Heart right ventricle (tissue), 16 donors: ENCODE data around the gene ANKRD62. TPM values are rescaled to one million over a fixed set of nuclear protein-coding genes. Genes with fewer than 3 reads are reported as not detected.
A peak's percentile ranks its signal among the peaks of the same experiment; 100 is the strongest.

Experiments
- ATAC-seq, 8 donors: fragments of 200-7000 bp; cut with Tn5 transposase; one replicate each; pipeline ENCODE4 v1.9.1; 2020; ENCODE audit warnings: mild to moderate bottlenecking in 8 of 8, moderate library complexity in 8 of 8, moderate number of reproducible peaks in 1 of 8
- DNase-seq, 2 donors: peaks; one replicate each; pipeline ENCODE4 v3.0.0-alpha.2; 2020
- H3K27ac ChIP-seq, 10 donors: fragments of 200-600 bp; sonication (generic) in 2 of 10; one replicate each; pipeline versions ENCODE4 v1.5.0 to v1.8.0; 2020 to 2022; ENCODE audit warnings: mild to moderate bottlenecking in 3 of 10
- H3K27me3 ChIP-seq, 7 donors: fragments of 200-600 bp; one replicate each; pipeline ENCODE4 v1.8.0; 2021 to 2022; ENCODE audit warnings: mild to moderate bottlenecking in 2 of 7
- H3K36me3 ChIP-seq, 9 donors: fragments of 200-600 bp; sonication (generic) in 1 of 9; one replicate each; pipeline versions ENCODE4 v1.5.0 to v1.8.0; 2020 to 2022; ENCODE audit warnings: mild to moderate bottlenecking in 2 of 9
- H3K4me1 ChIP-seq, 9 donors: fragments of 200-600 bp; sonication (generic) in 1 of 9; one replicate each; pipeline versions ENCODE4 v1.5.0 to v1.8.0; 2020 to 2022; ENCODE audit warnings: mild to moderate bottlenecking in 4 of 9
- H3K4me3 ChIP-seq, 10 donors: fragments of 200-600 bp; sonication (generic) in 2 of 10; one replicate each; pipeline versions ENCODE4 v1.5.0 to v1.8.0; 2020 to 2022; ENCODE audit warnings: mild to moderate bottlenecking in 7 of 10, moderate library complexity in 2 of 10
- H3K9me3 ChIP-seq, 11 donors: fragments of 200-600 bp in 10 of 11; sonication (generic) in 2 of 11; one replicate each; pipeline versions ENCODE4 v1.5.0 to v1.8.0; 2013 to 2022; ENCODE audit warnings: mild to moderate bottlenecking in 2 of 11, control low read depth in 1 of 11, moderate library complexity in 1 of 11
- CTCF ChIP-seq, 9 donors: fragments of 200-600 bp; sonication (generic) in 2 of 9; IDR thresholded peaks; one replicate each; pipeline versions ENCODE4 v1.5.0 to v1.8.0; 2021 to 2022; ENCODE audit warnings: antibody characterized with exemption in 9 of 9, mild to moderate bottlenecking in 5 of 9, moderate library complexity in 1 of 9
- WGBS, 2 donors: extraction: QIAGEN DNeasy Blood & Tissue Kit; methylation state at CpG; one replicate each; pipeline ENCODE4 v1.1.7; 2013; ENCODE audit warnings: inconsistent platforms in 1 of 2; 5-methylcytosine and 5-hydroxymethylcytosine counted together
- intact Hi-C, 10 donors: fragments of 100-400 bp; cut with DNase I; formaldehyde crosslinking; loops; one replicate each; pipeline versions ENCODE4 v1.11.1 to v1.14.2; 2022
- polyA plus RNA-seq, 2 donors: library from polyadenylated mRNA; stranded (reverse); fragments of 200-250 nt; gene quantifications; one replicate each; pipeline ENCODE4 v1.2.3, GENCODE V29; 2013
- total RNA-seq, 10 donors: library from RNA; stranded (reverse); fragmentation: NEBNext Ultra II Directional in 3 of 10; extraction: Animal tissue kit (Norgen Biotek cat#: 25700) in 3 of 10; gene quantifications; one replicate each; pipeline versions ENCODE4 v1.2.1 to v1.2.4, GENCODE V29; 2021 to 2023
- donor health status: Arrhythmogenic right ventricular cardiomyopathy.
- donor health status: ischemic (EF 13 %, LVEDD 7.1; RV severe dilation, severe dysfunction).
- donor health status: healthy with polysubstance abuse.
- donor health status: DM: no; HTN: yes; CAD: no.
- donor health status: DM: no; HTN: no; CAD: no.
- donor health status: ischemic (EF 25% LVEDD 6.9; RV normal size, moderate dysfunction).
- donor health status: ischemic (EF 25% LVEDD 5.7; RV mildly dilated, moderate dysfunction).
- donor health status: healthy.
- donor health status: DM: yes; HTN: yes; CAD: no.
- donor health status: Ischemic cardiomyopathy.
- donor health status: ischemic (EF 35%, LVEDD 5.7; RV mildly dilated, moderate dysfunction).
- donor health status: nonischemic (EF 11% LVEDD 7.7; RV severe dilation, severe dysfunction).
- donor health status: DM: yes; HTN: yes; CAD: no.
- donor health status: PGD.
- donor health status: ischemic (EF 29% LVEDD 5.4; RV normal size, mild dysfunction).
- donor health status: nonischemic (EF 23%, LVEDD 6.1; RV moderate dilation, normal function).

ANKRD62 gene
- total and polyA plus RNA-seq, 12 donors = not detected

DNA sequence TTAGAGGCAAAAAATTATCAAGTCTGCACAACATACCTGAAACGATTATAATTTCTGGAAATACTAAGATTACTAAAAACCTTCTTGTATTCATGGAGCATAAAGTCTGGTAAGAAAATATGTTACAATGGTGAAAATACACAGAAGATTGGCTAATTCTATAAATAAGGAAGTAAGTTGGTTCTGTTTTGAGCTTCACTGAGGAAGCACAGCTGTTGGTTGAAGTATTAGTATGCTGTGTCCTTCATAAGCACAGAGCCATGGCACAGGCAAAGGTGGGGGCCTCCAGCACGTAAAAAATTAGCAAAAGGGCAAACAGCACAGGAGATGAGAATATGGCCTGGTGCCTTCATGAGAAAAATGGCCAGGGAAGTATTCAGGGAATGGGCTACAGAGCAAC is 40.4 kb upstream of the ANKRD62 start:
- peaks cover 0 to 37% (median 0%) of the 10 kb centered on the region in 9 donors for H3K4me1 ChIP-seq
- no peaks in the 10 kb centered on the region for H3K9me3 ChIP-seq
- H3K27me3 ChIP-seq = no peaks in the 10 kb centered on the region
- no peak for TF ChIP-seq CTCF (IDR thresholded peaks at IDR 0.05)
- peak in 2 of 8 donors; percentile 28 to 33 for ATAC-seq
- intact Hi-C loops = no loop called here
- 50 to 51% methylated on average over 2 of the region's 2 CpGs for WGBS, 2 donors
- H3K4me3 ChIP-seq = no peak overlapping the region
- H3K36me3 ChIP-seq = no peaks in the 10 kb centered on the region
- DNase-seq = no peak
- H3K27ac ChIP-seq = no peak overlapping the region

- WGBS, 2 donors = 69 to 81% methylated on average over 14 of the region's 14 CpGs
- Histone ChIP-seq H3K27me3 (no peaks in the 10 kb centered on the region), H3K36me3 (no peaks in the 10 kb centered on the region), H3K4me3 (no peak overlapping the region), H3K4me1 (peaks cover 0 to 14% (median 0%) of the 10 kb centered on the region in 9 donors), H3K27ac (peak overlapping the region in 1 of 10 donors; percentile 15), H3K9me3 (no peaks in the 10 kb centered on the region)
- intact Hi-C loops = no loop called here
- ATAC-seq (peak in 6 of 8 donors; percentile 12 to 61 (median 38)), DNase-seq (no peak)
- no peak for TF ChIP-seq CTCF (IDR thresholded peaks at IDR 0.05)
These were observed 37.4 kb upstream of the ANKRD62 start for GRCh38 chr18:12056034-12056883.

- no peak for TF ChIP-seq CTCF (IDR thresholded peaks at IDR 0.05)
- Histone ChIP-seq H3K36me3 (no peaks in the 10 kb centered on the region), H3K9me3 (no peaks in the 10 kb centered on the region), H3K4me3 (no peak overlapping the region), H3K27ac (no peak overlapping the region), H3K27me3 (no peaks in the 10 kb centered on the region), H3K4me1 (peaks cover 0 to 14% (median 0%) of the 10 kb centered on the region in 9 donors)
- 81 to 90% methylated on average over 14 of the region's 14 CpGs for WGBS, 2 donors
- ATAC-seq (peak in 2 of 8 donors; percentile 24 to 28), DNase-seq (no peak)
- intact Hi-C loops = no loop called here
These were observed 36.7 kb upstream of the ANKRD62 start for GRCh38 chr18:12056884-12057402.

DNA sequence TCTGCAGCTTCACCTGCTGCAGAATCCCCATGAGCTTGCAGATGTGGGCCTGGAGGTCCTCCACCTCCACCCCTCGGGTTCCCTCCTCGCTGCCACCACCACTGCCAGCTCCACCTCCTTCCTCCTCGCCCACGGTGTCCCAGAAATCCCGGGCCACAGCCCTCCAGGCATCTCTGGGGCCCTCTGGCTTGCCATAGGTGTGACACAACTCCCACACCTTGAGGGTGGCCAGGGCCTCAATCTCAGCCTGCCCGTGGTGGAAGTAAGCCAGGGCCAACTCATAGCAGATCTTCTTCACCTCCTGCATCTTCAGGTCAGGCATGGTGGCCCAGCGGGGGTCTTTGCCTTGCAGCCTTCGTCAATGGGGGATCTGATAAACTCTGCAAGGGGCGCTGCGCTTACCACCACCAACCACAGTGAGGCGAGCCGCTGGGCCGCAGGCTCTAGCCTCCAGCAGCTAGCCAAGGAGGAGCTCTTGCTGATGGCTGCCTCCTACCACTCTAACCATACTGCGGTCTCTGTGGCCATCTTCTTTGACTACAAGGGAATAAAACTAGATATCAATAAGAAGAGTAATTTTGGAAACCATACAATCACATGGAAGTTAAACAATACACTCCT is 36.1 kb upstream of the ANKRD62 start:
- ATAC-seq = no peak
- 73 to 82% methylated on average over 14 of the region's 14 CpGs for WGBS, 2 donors
- H3K4me1 ChIP-seq = peaks cover 0 to 14% (median 0%) of the 10 kb centered on the region in 9 donors
- no peaks in the 10 kb centered on the region for H3K36me3 ChIP-seq
- no peak overlapping the region for H3K27ac ChIP-seq
- no peaks in the 10 kb centered on the region for H3K9me3 ChIP-seq
- H3K4me3 ChIP-seq = no peak overlapping the region
- no peak for TF ChIP-seq CTCF (IDR thresholded peaks at IDR 0.05)
- no peak for DNase-seq
- no peaks in the 10 kb centered on the region for H3K27me3 ChIP-seq
- intact Hi-C loops = no loop called here
